ENCODE results near the gene NAALAD2.

DNA sequence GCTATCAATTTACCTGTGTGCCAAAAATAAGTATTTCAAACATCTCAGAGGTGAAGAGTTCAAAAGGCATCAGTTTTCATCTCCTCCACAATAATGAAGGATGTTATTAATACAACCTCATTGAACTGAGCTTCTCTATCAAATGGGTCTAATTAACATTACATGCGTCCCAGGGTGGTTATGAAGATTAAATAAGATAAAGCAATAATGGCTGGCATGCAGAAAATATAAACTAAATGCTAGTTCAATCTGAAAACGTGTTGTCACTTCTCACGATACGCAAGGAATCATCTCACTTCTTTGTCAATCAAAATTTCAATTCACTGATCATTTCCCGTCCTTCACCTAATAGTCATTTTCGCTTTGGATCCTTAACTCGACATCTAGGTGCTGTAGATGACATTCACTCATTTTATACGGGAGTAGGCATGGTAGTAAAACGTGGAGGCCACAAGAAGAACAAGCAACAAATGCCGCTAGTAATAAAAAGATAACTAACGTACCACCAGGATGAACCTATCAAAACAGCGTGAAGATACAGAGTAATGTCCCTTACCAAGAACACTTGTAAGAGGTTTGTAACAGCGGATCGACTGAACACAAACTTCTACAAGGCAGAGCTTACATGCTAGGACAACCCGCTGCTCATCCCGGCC lies 87.5 kb downstream of the NAALAD2 start:
- no peak for TF ChIP-seq POLR2A (IDR thresholded peaks at IDR 0.05; ENCODE audit: low read depth, low read length)
- TF ChIP-seq POLR2AphosphoS5 (IDR thresholded peaks at IDR 0.05; ENCODE audit: low read depth, low read length), result no peak

All from GM12892 (cell line).